HUES6 (cell line): ENCODE results near the gene CDC34.

Experiments used
- H3K27ac ChIP-seq: 2 replicates; pipeline ENCODE4 v1.7.0; 2013; ENCODE audit warnings: low read depth, mild to moderate bottlenecking, low read length, inconsistent platforms
- H3K27me3 ChIP-seq: 2 replicates; pipeline ENCODE4 v1.6.1; 2013; ENCODE audit warnings: low read length; ENCODE audit not compliant: control insufficient read depth, insufficient read depth
- H3K36me3 ChIP-seq: 2 replicates; pipeline ENCODE4 v1.6.1; 2013; ENCODE audit warnings: low read length; ENCODE audit not compliant: control insufficient read depth, insufficient read depth
- H3K4me1 ChIP-seq: 2 replicates; pipeline ENCODE4 v1.6.1; 2013; ENCODE audit warnings: low read length; ENCODE audit not compliant: control insufficient read depth, insufficient read depth
- H3K4me3 ChIP-seq: 2 replicates; pipeline ENCODE4 v1.5.1; 2013; ENCODE audit warnings: low read depth, low read length
- H3K9ac ChIP-seq: one replicate; pipeline ENCODE4 v1.6.1; 2013; ENCODE audit warnings: mild to moderate bottlenecking, low read length
- H3K9me3 ChIP-seq: 2 replicates; pipeline ENCODE4 v1.6.1; 2013; ENCODE audit warnings: low read depth, low read length; ENCODE audit not compliant: control insufficient read depth, insufficient read depth

The CDC34 gene

GRCh38 chr19:525029-525428, 6.5 kb upstream of the CDC34 start:
- Histone ChIP-seq H3K4me3 (peak overlapping the region; percentile 3; the same call in 1 of the 2 replicates), H3K36me3 (no peaks in the 10 kb centered on the region), H3K27me3 (no peaks in the 10 kb centered on the region), H3K27ac (no peak overlapping the region), H3K4me1 (peaks cover 12% of the 10 kb centered on the region; the same call in 1 of the 2 replicates), H3K9ac (no peak overlapping the region), H3K9me3 (peaks cover 9% of the 10 kb centered on the region; the same call in 1 of the 2 replicates)

- no peak overlapping the region for H3K9ac ChIP-seq
- H3K36me3 ChIP-seq, result no peaks in the 10 kb centered on the region
- H3K27ac ChIP-seq, result no peak overlapping the region
- peaks cover 6% of the 10 kb centered on the region; the same call in 1 of the 2 replicates for H3K9me3 ChIP-seq
- no peak overlapping the region for H3K4me3 ChIP-seq
- peaks cover 12% of the 10 kb centered on the region; the same call in 1 of the 2 replicates for H3K4me1 ChIP-seq
- H3K27me3 ChIP-seq, result no peaks in the 10 kb centered on the region
Observed at GRCh38 chr19:525857-526419, 5.6 kb upstream of the CDC34 start.

- Histone ChIP-seq H3K9ac (no peak overlapping the region), H3K27ac (no peak overlapping the region), H3K4me1 (peaks cover 17% of the 10 kb centered on the region), H3K4me3 (peak overlapping the region; percentile 100), H3K9me3 (no peaks in the 10 kb centered on the region), H3K36me3 (peaks cover 3% of the 10 kb centered on the region), H3K27me3 (no peaks in the 10 kb centered on the region)
Observed at GRCh38 chr19:530134-531008, 1.2 kb upstream of the CDC34 start.

GRCh38 chr19:531009-531752, 379 bp upstream of the CDC34 start:
- Histone ChIP-seq H3K27ac (peak overlapping the region; percentile 75; the same call in 1 of the 2 replicates), H3K27me3 (no peaks in the 10 kb centered on the region), H3K36me3 (peaks cover 11% of the 10 kb centered on the region), H3K9me3 (no peaks in the 10 kb centered on the region), H3K4me1 (peaks cover 11% of the 10 kb centered on the region), H3K9ac (peak overlapping the region; percentile 74), H3K4me3 (peak overlapping the region; percentile 100)

- peak overlapping the region; percentile 77; the same call in 1 of the 2 replicates for H3K27ac ChIP-seq
- peaks cover 24% of the 10 kb centered on the region for H3K36me3 ChIP-seq
- peaks cover 9% of the 10 kb centered on the region for H3K4me1 ChIP-seq
- H3K9me3 ChIP-seq, result no peaks in the 10 kb centered on the region
- peak overlapping the region; percentile 73 for H3K9ac ChIP-seq
- peak overlapping the region; percentile 100 for H3K4me3 ChIP-seq
- no peaks in the 10 kb centered on the region for H3K27me3 ChIP-seq
Observed at GRCh38 chr19:532561-533363, 1.2 kb downstream of the CDC34 start.

GRCh38 chr19:533364-534058, 2.0 kb downstream of the CDC34 start:
- Histone ChIP-seq H3K27me3 (no peaks in the 10 kb centered on the region), H3K9me3 (no peaks in the 10 kb centered on the region), H3K27ac (no peak overlapping the region), H3K36me3 (peaks cover 32% of the 10 kb centered on the region), H3K4me1 (peaks cover 9% of the 10 kb centered on the region), H3K4me3 (peak overlapping the region; percentile 100), H3K9ac (peak overlapping the region; percentile 73)

- Histone ChIP-seq H3K4me3 (no peak overlapping the region), H3K9ac (no peak overlapping the region), H3K4me1 (peaks cover 9% of the 10 kb centered on the region), H3K36me3 (peaks cover 38% of the 10 kb centered on the region), H3K27me3 (no peaks in the 10 kb centered on the region), H3K9me3 (no peaks in the 10 kb centered on the region), H3K27ac (no peak overlapping the region)
Observed at GRCh38 chr19:534088-534487, 2.5 kb downstream of the CDC34 start.

- H3K36me3 ChIP-seq, result peaks cover 44% of the 10 kb centered on the region
- H3K4me1 ChIP-seq, result peaks cover 9% of the 10 kb centered on the region
- no peaks in the 10 kb centered on the region for H3K27me3 ChIP-seq
- H3K9me3 ChIP-seq, result no peaks in the 10 kb centered on the region
- no peak overlapping the region for H3K27ac ChIP-seq
- H3K4me3 ChIP-seq, result no peak overlapping the region
- H3K9ac ChIP-seq, result no peak overlapping the region
Observed at GRCh38 chr19:535017-535835, 3.7 kb downstream of the CDC34 start.

- Histone ChIP-seq H3K9ac (no peak overlapping the region), H3K9me3 (no peaks in the 10 kb centered on the region), H3K4me1 (peaks cover 9% of the 10 kb centered on the region), H3K27me3 (no peaks in the 10 kb centered on the region), H3K4me3 (no peak overlapping the region), H3K36me3 (peaks cover 50% of the 10 kb centered on the region), H3K27ac (no peak overlapping the region)
Observed at GRCh38 chr19:536031-536880, 4.7 kb downstream of the CDC34 start.
